Ecto neural progenitor cell (in vitro differentiated cells): ENCODE data around the gene FILIP1L.

Source experiments
- DNase-seq: peaks from one replicate; pipeline ENCODE4 v3.0.0-alpha.2; 2018; ENCODE audit warnings: low spot score

The FILIP1L gene

DNA sequence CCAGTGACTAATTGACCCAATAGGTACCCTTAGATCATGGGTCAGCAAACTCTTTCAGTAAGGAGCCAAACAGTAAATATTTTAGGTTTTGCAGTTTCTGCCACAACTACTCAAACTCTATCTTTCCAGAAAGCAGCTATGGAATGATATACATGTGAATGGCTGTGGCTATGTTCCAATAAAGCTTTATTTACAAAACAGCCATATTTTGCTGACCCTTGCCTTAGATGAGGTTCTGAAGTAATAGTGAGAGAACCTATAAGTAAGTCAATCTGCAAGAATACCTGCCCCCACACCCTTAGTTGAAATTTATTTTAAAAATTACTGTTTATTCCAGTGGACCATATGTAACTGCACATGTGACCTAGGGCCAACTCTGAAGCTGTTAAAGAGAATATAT lies 162.6 kb downstream of the FILIP1L start:
- no peak for DNase-seq

DNA sequence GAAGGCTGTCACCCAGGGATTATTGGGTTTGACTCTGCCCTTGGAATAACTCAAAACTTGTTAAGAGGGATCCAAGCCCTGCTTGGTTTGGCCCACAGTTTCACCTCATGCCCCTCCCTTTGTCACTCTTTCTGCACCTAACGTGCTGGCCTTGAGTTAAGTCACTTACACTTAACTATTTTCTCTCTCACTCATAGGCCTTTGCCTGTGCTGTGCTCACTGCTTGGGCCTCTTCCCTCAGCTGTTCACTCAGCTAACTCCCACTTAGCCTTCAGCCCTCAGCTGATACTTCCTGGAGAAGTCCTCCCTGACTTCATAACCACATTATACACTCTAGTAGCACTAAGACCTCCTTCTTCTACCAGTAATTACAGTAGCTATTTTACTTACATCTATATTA lies 163.4 kb downstream of the FILIP1L start:
- no peak for DNase-seq

DNA sequence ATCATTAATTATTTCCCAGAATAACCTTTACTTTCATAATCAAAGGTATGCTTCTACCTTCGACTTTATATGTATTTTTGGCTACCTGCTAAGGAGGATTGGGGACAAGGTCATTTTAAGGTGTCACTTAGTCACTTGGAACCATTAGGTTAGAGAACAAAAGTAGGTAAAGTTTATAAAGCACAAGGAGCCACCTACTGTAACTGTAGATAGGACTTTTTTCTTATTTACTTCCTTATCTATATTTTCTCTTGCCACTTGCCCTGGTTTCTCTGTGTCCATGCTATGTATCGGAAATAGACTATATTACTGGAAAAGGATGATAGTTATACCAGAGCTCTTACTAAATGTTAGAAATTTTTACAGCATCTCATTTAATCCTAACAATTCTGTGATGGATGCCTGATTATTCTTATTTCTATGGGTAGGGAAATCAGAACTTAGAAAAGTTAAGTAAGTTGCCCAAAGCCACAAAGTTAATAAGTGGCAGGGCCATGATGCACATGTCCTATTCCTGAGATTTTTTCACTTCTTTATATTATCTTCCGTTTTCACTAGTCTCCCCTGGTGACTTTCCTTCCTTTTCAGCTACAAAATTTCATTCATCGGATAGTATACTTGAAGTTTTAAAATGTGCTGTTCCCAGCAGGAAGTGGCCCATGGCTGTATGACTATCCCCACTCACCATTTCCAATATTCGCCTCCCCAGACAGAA lies 164.2 kb downstream of the FILIP1L start:
- no peak for DNase-seq

DNA sequence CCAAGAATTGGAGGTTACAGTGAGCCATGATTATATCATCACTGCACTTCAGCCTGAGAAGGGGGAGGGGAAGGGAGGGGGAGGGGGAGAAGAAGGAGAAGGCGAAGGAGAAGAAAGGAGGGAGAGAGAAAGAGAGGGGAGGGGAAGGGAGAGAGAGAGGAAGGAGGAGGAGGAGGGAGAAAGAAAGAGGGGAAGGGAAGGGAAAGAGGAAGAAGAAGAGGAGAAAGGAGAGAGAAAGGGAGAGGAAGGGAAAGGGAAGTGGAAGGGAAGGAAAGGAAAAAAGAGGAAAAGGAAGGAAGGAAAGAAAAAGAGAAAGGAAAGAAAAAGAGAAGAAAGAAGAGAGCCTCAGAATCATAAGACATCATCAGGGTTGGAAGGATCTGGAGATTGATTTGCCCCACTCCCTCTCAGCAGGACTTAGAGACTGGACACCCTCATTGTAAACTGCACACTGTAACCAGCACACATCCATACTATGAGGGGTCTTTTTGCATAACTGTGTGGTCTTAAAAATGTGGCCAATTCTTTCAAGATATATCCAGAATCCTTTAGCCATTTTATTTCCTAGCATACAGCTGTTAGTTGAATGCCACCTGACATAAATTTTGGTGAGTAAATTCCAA lies 165.7 kb downstream of the FILIP1L start:
- DNase-seq: no peak

DNA sequence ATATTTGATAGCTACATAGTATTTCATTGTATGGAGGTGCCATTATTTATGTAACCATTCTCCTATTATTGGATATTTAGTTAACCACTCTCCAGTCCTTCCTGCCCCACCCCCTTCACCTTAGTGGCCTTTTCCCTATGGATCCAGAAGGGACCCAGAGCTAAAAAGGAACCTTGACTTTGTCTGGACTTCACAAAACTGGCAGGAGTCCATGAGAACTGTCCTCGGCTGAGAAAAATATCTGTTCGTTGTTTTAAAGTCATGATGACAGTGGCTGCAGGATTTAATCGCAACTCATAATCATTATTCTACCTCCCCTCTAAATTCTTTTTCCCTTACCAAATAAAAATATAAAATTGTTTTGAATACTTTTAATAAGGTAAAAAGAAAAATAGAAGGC lies 166.9 kb downstream of the FILIP1L start:
- no peak for DNase-seq

DNA sequence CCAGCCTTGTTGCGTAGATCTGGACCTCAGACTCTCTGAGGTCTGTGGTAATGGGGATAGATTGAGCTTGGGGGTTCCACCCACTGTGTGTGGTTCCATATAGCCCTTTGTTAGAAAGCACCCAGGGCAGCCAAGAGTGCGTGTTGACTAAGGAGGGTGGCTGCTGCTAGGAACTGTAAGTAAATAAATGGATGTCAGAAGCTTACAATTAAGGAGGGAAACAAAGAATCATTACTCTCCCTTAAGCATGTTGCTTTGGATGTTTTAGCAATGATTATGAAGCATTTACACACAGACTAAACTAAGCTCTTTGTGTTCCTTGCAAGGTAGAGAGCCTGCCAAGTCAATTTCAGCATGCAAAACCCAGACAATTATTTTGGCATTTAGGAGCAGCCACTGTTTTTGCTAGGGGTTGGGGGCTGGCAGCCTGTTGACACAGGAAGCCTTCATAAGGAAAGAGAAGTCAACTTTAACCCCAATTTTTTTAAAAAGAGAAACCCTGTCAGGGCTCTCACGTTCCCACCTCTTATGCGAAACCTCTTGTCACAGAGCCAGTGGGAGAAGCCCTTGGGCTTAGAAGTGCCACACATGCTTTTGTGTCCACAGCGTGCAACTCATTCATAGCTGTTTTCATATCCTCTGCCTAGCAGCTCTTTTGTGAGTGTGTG lies 168.8 kb downstream of the FILIP1L start:
- no peak for DNase-seq

DNA sequence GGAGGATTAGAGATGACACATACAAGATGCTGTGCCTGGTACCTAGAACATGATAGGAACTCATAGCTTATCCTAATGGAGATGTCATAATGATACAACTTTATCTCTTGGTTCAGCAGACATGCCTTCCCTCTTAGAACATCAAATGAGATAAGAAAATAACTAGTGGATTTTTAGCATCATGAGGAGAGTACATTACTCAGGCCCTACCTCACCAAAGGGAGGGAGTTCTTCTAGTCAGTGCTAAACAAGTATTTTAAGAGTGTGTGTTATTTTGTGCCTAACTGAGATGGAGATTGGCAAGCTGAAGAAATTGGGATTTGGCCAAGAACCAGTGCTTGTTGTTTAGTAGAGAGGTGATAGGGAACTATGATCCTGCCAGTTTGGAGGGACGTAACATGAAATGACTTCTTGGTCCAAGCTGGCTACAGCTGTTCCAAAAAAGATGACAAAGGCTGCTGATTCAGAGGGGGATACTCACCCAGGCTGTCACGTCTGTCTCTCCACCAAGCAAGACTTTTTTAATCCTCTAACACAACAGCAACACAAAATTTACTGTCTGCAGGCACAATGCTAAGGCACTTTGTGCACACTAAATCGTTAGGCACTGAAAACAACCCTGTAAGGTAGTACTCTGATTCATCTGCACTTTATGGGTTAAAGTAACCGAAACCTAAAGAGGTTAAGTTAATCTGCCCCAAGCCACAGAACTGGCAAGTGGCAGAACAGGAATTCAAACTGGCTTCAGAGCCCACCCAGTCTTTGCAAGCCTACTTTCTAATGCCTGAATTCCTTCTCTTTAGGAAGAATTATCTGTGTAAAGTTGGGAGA lies 170.2 kb downstream of the FILIP1L start:
- no peak for DNase-seq

DNA sequence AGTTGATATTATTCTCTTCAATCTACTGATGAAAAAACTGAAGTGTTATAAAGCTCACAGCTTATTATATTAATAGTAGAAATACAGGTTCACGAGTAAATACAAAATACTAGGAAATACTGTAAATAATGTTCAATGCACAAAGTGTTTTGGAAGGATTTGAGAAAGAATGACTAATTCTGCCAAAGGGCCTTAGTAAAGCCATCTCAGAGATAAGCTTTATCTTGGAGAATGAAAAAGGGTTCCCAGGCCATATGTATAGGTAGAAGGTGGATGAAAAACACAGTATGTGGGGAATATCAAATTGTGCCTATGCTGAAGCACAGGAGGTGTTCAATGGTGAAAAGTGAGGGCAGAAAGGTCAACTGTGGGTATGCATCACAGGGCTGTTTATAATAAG lies 173.1 kb downstream of the FILIP1L start:
- DNase-seq: no peak

DNA sequence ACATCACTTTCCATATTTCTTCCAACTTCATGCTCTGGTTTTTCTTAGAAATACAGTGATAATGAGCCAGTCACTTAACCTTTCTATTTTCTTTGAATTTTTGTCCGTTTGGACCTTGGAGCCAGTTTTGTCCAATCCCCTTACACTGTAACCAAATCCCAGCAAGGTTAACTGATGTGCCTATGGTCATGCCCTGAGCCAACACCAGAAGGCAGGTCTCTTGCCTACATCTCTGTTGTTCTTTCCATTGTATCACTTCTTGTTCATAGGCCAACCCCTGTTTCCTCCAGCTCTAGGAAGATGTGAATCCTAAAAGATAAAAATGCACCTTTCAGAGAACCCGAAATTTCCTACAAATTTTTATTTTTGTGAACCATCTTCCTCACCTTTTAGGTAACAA lies 174.0 kb downstream of the FILIP1L start:
- DNase-seq: no peak

DNA sequence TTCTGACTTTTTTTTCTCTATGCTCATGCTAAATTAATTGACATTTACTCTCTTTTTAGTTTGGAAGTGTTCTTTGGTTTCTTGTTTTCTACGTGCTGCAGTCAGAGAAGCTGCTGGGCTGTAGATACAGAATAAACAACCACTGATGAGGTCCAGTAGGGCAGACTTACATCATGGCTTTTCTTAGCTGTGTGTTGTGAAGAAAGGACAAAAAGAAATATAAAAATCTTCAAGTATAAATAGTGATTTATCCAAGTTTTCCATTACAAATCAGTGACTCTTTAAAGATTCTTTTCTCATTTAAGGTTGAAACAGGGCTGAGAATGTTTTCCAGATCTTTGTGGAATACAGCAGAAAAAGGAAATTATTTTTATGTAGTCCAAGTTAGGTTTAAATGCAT lies 174.4 kb downstream of the FILIP1L start:
- no peak for DNase-seq

DNA sequence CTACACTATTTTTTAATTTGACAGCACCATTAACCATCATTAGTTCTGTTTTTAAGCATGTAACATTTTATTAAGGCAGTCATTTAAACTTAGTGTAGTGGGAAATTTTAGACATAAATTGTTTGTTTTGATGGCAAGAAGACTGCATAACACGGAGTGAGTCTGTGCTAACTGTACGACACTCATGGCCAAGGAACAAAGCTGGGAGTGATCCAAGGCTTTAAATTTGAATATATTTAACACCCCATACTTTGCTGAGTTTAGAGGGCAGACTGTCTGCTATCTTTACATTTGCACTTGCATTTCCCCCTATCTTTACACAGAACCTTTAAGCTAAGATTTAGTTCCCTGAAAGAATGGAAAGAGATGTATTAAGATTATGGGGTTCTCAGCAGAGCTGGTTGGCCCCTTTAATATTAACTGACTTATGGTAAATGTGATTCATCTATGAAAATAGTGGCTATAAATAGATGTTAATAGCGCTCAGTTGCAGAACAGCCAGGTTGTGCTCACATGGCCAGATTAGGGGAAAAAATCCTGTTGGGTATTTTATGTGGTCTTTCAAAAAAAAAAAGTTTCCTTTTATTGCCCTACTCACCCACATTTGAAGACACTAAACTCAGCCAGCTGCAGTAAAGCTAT lies 175.9 kb downstream of the FILIP1L start:
- DNase-seq: no peak

DNA sequence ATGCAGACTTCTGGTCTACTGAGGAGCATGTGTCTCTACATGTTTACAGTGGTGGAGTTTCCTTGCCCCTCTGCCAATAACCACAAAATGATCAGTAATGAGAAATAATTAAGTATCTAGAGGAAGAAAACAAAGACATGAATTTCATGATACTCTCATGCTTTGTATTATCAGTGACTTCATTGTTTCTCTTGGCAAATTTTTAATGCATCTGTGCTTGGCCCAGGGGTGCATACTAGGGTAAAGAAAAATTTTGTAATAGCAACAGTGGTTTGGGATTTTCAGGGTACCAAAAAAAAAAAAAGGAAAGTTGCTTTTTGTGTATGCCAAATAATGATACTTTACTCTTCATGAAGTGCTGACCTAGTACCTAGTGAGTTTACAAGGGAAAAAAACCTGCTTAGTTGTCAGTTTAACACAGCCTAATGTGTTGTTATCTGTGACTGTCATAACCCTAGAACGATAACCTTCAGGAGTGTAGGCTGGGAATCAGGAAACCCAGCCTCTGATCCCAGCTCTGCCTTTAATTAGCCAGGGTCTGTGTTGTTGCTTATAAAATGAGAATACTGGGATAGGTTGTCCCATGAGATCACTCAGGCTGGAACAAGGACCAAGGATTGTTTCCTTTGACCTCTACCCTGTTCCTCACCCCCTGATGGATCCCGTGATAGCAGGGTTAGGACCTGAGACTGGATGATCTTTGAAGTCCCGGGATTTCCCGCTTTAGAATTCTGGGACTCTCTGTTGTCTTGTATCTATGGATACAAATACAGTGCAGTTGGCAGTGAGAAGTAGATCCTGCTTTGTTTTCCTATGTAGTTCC lies 179.1 kb downstream of the FILIP1L start:
- no peak for DNase-seq

DNA sequence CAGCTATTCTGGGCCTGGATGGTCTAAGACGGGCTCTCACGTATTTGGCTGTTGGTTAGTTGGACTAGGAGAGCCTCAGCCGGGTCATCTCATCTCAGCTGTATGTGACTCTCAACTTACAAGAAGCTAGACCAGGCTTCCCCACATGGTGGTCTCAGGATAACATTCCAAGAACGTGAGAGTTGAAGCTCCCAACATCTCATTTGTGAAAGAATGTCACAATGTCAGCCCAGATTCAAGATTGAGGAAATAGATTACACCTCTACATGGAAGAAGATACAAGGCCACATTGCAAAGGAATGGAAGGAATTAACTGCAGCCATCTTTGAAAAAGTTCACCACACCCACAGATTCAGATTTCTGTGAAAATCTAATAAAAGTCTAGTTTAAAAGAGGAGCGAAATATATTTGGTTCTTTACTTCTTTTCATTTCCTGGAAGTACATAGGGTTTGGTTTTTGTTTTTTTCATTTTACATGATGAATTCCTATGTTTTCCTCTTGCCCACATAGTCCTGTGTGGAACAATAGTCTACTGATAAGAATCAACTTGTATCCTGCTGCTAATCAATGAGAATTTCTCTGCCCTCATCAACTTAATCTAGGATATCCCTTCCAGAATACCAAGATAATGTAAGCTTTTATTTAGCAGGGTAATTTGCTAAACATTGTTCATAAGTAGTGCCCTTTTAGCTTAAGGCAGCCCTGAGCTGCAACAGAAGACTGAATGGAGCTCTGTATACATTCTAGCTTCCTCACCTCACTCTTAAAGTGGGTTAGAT lies 180.1 kb downstream of the FILIP1L start:
- DNase-seq: no peak

DNA sequence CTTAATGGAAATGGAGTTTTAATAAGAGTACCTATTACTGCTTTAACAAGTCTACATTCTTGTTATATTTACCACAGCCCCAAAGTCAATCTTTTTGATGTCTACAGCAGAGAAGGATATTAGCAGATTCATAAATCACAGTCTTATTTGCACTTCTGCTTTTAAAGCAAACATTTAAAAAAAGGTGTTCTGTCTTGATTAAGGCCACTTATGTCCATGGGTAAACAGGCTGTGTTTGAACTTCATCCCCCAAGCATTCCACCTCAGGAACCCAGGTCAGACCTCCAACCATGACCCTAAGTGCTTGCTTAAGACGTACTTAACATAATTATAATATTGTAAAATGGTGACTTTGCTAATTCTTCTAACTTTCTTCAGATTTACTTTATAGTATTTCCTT lies 183.2 kb downstream of the FILIP1L start:
- no peak for DNase-seq

DNA sequence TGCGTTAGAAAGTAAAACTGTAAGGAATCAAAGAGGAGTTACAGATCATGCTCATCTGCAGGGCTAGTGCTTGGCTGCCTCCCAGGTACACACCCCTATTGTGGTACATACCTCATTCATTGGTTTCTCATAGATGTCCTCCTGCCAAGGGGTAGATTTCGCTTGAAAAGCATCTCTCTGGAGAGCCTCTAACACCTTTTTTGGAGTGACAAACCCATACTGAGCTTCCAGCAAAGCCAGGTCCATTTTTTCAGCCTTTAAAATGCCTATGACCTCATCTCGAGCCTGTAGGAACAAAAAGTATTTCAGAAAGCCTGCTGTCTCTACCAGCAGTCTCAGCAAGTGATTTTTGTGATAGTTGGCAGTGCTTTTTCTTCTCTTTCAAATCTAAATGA lies 184.6 kb downstream of the FILIP1L start:
- no peak for DNase-seq

DNA sequence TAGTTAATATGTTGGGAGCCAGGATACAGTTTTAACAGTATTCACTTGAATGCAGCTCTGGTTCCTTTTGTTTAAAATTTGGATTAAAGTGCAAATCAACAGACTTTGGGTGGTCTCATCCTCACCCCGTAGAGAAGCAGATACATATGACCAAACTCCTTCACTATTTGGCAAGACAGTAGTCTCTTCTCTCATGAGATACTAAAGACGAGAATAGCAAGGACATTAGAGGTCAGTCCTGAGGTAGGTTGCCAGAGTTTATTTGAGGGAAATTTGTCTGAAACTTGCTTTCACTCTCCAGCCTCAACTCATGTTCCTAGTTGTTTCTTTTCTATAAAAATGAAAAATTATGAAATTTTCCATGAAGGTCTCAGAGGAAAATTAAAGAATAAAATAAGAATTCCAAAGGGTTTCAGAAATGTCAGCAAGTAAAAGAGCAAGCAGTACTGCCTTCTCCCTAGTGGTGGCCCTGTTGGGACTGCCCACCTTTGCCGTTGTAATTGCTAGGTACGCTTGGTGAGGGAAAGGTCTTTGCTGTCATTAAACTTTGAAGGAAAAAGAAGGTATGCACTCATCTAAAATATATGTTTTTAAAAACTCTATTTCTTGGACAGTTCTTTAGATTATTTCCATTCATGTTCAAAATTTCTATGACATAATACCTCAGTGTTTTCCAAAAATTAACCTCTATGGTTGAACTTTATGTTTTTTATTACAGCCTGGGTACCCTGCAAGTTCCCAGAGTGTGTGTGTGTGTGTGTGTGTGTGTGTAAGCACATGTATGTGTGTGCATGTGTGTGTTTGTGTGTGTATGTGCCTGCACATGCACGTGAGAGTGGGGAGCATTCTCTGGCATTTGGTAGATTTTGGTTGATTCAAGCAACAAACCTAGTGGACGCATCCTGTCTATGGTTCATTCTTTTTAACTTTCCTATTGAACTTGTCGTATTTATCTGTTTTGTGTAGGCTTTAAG lies 185.2 kb downstream of the FILIP1L start:
- DNase-seq: no peak

DNA sequence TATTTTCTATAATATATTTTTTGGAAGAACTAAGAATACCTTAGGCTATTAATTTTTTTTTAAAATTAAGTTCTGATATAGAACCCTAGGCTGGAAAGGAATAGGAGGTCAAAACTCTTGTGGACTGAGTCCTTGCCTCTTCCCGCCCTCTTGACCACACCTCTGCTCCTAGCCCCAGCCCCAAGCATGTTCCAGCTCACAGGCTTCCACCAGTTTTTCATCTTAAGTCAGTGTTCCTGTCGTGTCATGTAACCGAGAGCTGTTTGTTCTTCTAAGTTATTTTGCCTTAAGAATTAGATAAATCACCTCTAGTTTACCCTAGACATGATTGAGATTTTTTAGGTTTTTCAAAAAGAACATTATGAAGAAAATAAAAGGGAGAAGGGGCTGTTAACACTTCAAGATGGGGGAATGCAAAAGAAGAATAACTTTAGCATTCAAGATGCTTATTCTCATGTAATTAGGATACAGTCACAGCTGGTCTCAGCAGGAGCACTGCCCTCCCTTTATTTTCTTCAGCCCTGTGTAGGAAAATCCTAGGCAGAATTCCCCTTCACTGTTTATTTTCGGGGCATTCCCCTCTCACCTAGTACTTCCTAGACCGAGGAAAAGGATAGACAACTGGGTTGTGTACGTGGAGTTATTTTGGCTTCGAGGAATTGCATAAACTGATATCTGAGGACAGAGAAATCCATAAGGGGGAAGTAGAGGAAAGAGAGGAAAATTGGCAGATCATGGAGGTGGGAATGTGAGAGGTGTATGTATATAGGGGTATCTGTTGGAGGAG lies 186.4 kb downstream of the FILIP1L start:
- DNase-seq: no peak

DNA sequence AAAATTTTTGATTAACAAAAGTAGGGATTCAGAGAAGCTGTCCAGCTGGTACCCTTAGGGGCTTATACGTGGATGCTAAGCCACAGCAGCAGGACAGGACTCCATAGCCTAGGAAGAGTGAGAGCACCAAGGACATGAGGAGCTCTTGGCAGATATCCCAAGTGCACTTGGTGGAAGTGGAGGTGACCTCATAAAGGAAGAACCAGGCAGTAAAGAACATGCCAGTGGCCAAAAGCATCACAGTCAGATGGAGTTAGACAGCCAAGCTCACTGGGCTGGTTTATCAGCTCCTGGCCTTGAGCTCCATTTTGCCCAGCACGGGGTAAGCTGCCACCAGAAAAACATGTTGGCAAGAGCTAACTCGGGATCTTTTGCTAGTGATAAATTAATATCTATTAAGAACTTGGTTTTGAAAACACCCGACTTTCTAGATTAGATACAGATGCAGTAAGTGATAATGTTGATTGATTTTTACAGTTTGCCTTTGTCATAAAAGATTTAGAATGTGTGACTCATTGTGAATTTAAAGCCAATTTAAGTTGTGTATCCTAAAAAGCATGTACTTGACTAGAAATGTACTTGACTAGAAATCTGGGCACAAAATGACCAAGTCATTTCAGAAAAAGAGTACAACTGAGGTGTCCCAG lies 188.6 kb downstream of the FILIP1L start:
- no peak for DNase-seq
